ENCODE results near the gene FAM13A. TPM values are rescaled to one million over a fixed set of nuclear protein-coding genes. Genes with fewer than 3 reads are reported as not detected.

The FAM13A gene
- total and polyA plus RNA-seq, 9 of the 15 experiments (the other 6 are each of a cell fraction or from before 2014, with no cell fraction given): 11.3 to 23.3 (median 14.7) TPM

DNA sequence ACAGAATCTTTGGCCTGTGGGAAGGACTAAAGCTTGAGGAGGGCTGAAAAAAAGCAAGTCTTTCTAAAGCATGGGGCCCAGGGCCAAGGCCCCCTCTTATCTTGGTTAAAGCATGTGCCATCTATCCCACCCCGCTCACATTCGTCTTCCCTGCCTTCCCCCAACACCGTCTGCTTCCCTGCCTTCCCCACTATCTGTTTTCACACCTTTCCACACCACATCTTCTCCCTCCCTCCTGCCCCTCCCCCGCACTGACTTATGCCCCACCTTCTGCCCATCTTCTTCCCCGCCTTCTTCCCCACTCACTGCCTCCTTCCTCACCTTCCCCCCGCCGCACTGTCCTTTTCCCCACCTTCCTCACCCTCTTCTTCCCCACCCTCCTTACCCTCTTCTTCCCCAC lies 358.5 kb downstream of the FAM13A start (continued):
- no peak for TF ChIP-seq SRSF7 (optimal IDR thresholded peaks at IDR 0.05; ENCODE audit: low read depth, low read length)
- TF ChIP-seq HDAC8 (tag; IDR thresholded peaks at IDR 0.05): no peak
- no peak for TF ChIP-seq HDAC6 (IDR thresholded peaks at IDR 0.05; ENCODE audit: low read depth, low read length)
- peak; percentile 21; the same call in 1 of the 2 replicates for TF ChIP-seq TCF3 (CRISPR knock-in tag; IDR thresholded peaks at IDR 0.05)
- TF ChIP-seq BCOR (IDR thresholded peaks at IDR 0.05): no peak
- TF ChIP-seq MEIS2 (IDR thresholded peaks at IDR 0.05; ENCODE audit: partially characterized antibody): no peak
- TF ChIP-seq NR1H2 (CRISPR knock-in tag; IDR thresholded peaks at IDR 0.05): no peak
- TF ChIP-seq, protein P1, sequence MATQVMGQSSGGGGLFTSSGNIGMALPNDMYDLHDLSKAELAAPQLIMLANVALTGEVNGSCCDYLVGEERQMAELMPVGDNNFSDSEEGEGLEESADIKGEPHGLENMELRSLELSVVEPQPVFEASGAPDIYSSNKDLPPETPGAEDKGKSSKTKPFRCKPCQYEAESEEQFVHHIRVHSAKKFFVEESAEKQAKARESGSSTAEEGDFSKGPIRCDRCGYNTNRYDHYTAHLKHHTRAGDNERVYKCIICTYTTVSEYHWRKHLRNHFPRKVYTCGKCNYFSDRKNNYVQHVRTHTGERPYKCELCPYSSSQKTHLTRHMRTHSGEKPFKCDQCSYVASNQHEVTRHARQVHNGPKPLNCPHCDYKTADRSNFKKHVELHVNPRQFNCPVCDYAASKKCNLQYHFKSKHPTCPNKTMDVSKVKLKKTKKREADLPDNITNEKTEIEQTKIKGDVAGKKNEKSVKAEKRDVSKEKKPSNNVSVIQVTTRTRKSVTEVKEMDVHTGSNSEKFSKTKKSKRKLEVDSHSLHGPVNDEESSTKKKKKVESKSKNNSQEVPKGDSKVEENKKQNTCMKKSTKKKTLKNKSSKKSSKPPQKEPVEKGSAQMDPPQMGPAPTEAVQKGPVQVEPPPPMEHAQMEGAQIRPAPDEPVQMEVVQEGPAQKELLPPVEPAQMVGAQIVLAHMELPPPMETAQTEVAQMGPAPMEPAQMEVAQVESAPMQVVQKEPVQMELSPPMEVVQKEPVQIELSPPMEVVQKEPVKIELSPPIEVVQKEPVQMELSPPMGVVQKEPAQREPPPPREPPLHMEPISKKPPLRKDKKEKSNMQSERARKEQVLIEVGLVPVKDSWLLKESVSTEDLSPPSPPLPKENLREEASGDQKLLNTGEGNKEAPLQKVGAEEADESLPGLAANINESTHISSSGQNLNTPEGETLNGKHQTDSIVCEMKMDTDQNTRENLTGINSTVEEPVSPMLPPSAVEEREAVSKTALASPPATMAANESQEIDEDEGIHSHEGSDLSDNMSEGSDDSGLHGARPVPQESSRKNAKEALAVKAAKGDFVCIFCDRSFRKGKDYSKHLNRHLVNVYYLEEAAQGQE (IDR thresholded peaks at IDR 0.05; ENCODE audit: borderline replicate concordance): no peak
- TF ChIP-seq, protein P1 (CRISPR knock-in tag; IDR thresholded peaks at IDR 0.05; ENCODE audit: low read depth): no peak
- TF ChIP-seq ZFPM2 (CRISPR knock-in tag; IDR thresholded peaks at IDR 0.05): no peak
- TF ChIP-seq, protein P2, sequence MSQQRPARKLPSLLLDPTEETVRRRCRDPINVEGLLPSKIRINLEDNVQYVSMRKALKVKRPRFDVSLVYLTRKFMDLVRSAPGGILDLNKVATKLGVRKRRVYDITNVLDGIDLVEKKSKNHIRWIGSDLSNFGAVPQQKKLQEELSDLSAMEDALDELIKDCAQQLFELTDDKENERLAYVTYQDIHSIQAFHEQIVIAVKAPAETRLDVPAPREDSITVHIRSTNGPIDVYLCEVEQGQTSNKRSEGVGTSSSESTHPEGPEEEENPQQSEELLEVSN (IDR thresholded peaks at IDR 0.05; ENCODE audit: borderline replicate concordance in 1 of 2, extremely low read depth in 1 of 2, insufficient read depth in 1 of 2, insufficient read length in 1 of 2, low read depth in 1 of 2, low read length in 1 of 2, poor library complexity in 1 of 2, severe bottlenecking in 1 of 2): peak in 1 of 2 experiments; percentile 43
- no peak for TF ChIP-seq ARHGAP35 (IDR thresholded peaks at IDR 0.05; ENCODE audit: partially characterized antibody)
- TF ChIP-seq CBFA2T2 (conservative IDR thresholded peaks at IDR 0.05): peak; percentile 70
- TF ChIP-seq, protein P3, sequence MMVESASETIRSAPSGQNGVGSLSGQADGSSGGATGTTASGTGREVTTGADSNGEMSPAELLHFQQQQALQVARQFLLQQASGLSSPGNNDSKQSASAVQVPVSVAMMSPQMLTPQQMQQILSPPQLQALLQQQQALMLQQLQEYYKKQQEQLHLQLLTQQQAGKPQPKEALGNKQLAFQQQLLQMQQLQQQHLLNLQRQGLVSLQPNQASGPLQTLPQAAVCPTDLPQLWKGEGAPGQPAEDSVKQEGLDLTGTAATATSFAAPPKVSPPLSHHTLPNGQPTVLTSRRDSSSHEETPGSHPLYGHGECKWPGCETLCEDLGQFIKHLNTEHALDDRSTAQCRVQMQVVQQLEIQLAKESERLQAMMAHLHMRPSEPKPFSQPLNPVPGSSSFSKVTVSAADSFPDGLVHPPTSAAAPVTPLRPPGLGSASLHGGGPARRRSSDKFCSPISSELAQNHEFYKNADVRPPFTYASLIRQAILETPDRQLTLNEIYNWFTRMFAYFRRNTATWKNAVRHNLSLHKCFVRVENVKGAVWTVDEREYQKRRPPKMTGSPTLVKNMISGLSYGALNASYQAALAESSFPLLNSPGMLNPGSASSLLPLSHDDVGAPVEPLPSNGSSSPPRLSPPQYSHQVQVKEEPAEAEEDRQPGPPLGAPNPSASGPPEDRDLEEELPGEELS (CRISPR knock-in tag; IDR thresholded peaks at IDR 0.05; ENCODE audit: borderline replicate concordance): no peak
- no peak for TF ChIP-seq ZNF274 (IDR thresholded peaks at IDR 0.05; ENCODE audit: borderline replicate concordance, low read depth, low read length)
- TF ChIP-seq NELFE (IDR thresholded peaks at IDR 0.05; ENCODE audit: insufficient read depth, insufficient read length): no peak
- TF ChIP-seq, protein P4, sequence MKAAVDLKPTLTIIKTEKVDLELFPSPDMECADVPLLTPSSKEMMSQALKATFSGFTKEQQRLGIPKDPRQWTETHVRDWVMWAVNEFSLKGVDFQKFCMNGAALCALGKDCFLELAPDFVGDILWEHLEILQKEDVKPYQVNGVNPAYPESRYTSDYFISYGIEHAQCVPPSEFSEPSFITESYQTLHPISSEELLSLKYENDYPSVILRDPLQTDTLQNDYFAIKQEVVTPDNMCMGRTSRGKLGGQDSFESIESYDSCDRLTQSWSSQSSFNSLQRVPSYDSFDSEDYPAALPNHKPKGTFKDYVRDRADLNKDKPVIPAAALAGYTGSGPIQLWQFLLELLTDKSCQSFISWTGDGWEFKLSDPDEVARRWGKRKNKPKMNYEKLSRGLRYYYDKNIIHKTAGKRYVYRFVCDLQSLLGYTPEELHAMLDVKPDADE (conservative IDR thresholded peaks at IDR 0.05; ENCODE audit: control insufficient read depth, low read depth, low read length): no peak

Measured in K562 (cell line).